ENCODE results near the gene INSIG2. TPM values are rescaled to one million over a fixed set of nuclear protein-coding genes. Genes with fewer than 3 reads are reported as not detected.

INSIG2 gene
- total RNA-seq, 4 donors from 2014 or later = 9.4 to 18.4 (median 13.5) TPM

GRCh38 chr2:118154176-118154575, 65.9 kb downstream of the INSIG2 start:
- no peak overlapping the region for H3K4me3 ChIP-seq
- no peaks in the 10 kb centered on the region for H3K27me3 ChIP-seq
- no peak overlapping the region for H3K27ac ChIP-seq (replicated peaks in 1 of 4)
- 82% methylated on average over 2 of the region's 2 CpGs for WGBS
- H3K36me3 ChIP-seq = no peaks in the 10 kb centered on the region
- TF ChIP-seq CTCF (IDR thresholded peaks at IDR 0.05) (no peak), EP300 (IDR thresholded peaks at IDR 0.05) (no peak), POLR2A (IDR thresholded peaks at IDR 0.05; ENCODE audit: low read depth) (no peak)
- intact Hi-C loops (cut with DNase I) = no loop called here
- DNase-seq (ENCODE audit: extremely low spot score) = no peak
- peaks cover 0 to 4% (median 0%) of the 10 kb centered on the region in 4 donors for H3K9me3 ChIP-seq
- no peaks in the 10 kb centered on the region for H3K4me1 ChIP-seq

Other genes starting within 250 kb of the INSIG2 start
- 10 to 100 TPM; 14.4 to 17.0 (median 16.0) TPM for gene CCDC93, start 74.4 kb upstream of the INSIG2 start, total RNA-seq